ENCODE data around the gene SEC14L1. TPM values are rescaled to one million over a fixed set of nuclear protein-coding genes. Genes with fewer than 3 reads are reported as not detected.

SEC14L1 gene
- total RNA-seq, 6 donors from 2014 or later: 100 to 291 (median 145) TPM

DNA sequence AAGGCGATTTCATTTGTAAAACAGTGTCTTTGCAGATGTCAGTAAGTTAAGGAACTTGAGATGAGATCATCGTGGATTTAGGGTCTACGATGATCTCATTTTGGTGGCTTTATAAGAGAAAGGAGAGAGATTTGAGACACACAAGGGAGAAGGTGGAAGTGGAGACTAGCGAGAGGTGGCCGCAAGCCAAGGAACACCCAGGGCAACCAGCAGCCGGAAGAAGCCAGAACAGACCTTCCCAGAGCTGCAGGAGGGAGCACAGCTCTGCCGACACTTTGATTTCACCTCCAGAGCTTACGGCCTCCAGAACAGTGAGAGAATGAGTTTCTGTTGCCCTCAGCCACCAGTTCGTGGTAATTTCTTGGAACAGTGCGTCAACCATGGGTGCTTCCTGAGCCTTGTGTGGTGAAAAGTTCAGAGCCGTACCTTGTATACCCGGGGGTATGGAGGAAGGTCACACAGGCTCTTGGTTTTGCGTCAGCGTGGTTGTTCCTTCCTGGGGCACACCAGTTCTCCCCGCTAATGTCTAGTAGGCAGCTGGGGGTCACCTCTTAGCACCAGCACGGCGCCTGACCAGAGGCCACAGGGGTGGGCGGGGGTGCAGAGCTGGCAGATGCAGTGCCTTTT lies 12.9 kb upstream of the SEC14L1 start:
- Histone ChIP-seq H3K4me1 (peaks cover 37 to 56% (median 55%) of the 10 kb centered on the region in 4 donors), H3K4me3 (peak overlapping the region in 3 of 4 donors; percentile 14 to 27 (median 26)), H3K27ac (peak overlapping the region; percentile 84 to 92 (median 88)), H3K9me3 (no peaks in the 10 kb centered on the region), H3K36me3 (no peaks in the 10 kb centered on the region), H3K27me3 (no peaks in the 10 kb centered on the region)
- TF ChIP-seq EP300 (IDR thresholded peaks at IDR 0.05) (peak; percentile 87 to 99 (median 96)), POLR2A (IDR thresholded peaks at IDR 0.05) (peak in 2 of 4 donors; percentile 60 to 85), POLR2AphosphoS5 (IDR thresholded peaks at IDR 0.05) (peak; percentile 93 to 98)
- TF ChIP-seq, protein P1, sequence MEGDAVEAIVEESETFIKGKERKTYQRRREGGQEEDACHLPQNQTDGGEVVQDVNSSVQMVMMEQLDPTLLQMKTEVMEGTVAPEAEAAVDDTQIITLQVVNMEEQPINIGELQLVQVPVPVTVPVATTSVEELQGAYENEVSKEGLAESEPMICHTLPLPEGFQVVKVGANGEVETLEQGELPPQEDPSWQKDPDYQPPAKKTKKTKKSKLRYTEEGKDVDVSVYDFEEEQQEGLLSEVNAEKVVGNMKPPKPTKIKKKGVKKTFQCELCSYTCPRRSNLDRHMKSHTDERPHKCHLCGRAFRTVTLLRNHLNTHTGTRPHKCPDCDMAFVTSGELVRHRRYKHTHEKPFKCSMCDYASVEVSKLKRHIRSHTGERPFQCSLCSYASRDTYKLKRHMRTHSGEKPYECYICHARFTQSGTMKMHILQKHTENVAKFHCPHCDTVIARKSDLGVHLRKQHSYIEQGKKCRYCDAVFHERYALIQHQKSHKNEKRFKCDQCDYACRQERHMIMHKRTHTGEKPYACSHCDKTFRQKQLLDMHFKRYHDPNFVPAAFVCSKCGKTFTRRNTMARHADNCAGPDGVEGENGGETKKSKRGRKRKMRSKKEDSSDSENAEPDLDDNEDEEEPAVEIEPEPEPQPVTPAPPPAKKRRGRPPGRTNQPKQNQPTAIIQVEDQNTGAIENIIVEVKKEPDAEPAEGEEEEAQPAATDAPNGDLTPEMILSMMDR (IDR thresholded peaks at IDR 0.05): no peak
- DNase-seq (peak; percentile 83 to 84), ATAC-seq (ENCODE audit: low FRiP score in 2 of 2) (peak; percentile 80 to 84)
- WGBS, 2 donors: 45 to 47% methylated on average over 17 to 18 of the region's 18 CpGs

DNA sequence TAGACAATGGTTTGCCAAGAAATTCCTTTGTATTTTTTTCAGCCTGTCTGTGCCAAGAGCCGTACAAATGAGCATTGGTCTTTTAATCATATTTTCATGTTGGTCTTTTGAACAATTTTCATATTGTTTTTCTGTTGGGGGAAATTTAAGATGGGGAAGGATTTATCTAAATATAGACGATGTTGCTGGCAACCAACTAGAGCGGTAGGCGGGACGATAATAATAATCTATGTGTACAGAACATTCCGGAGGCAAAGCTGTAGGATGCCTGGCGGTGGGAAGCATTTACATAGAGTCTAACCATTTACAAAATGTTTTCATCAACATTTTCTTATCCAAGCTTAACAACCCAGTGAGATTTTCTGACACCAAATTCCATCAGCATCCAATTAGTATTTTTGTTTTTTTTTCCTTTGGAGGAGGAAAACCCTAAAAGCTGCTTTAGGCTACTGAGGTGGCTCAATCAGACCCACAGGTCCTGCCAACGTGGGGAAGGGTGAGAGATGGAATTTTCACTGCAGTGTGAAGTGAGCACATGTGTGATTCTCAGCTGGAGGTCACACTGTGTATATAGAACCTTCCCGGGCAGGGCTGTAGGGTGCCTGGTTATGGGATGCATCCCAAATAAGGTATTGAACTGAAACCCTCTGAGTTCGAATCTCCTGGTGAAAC lies 11.7 kb upstream of the SEC14L1 start:
- WGBS, 2 donors: 53 to 57% methylated on average over 10 of the region's 10 CpGs
- Histone ChIP-seq H3K27me3 (no peaks in the 10 kb centered on the region), H3K36me3 (no peaks in the 10 kb centered on the region), H3K27ac (peak overlapping the region; percentile 84 to 92 (median 88)), H3K4me1 (peaks cover 31 to 53% (median 52%) of the 10 kb centered on the region in 4 donors), H3K4me3 (peak overlapping the region in 2 of 4 donors; percentile 17 to 27), H3K9me3 (no peaks in the 10 kb centered on the region)
- TF ChIP-seq POLR2AphosphoS5 (IDR thresholded peaks at IDR 0.05) (no peak), POLR2A (IDR thresholded peaks at IDR 0.05) (no peak), EP300 (IDR thresholded peaks at IDR 0.05) (no peak)
- TF ChIP-seq, protein P1 (IDR thresholded peaks at IDR 0.05): no peak
- DNase-seq (no peak), ATAC-seq (ENCODE audit: low FRiP score in 2 of 2) (no peak)

DNA sequence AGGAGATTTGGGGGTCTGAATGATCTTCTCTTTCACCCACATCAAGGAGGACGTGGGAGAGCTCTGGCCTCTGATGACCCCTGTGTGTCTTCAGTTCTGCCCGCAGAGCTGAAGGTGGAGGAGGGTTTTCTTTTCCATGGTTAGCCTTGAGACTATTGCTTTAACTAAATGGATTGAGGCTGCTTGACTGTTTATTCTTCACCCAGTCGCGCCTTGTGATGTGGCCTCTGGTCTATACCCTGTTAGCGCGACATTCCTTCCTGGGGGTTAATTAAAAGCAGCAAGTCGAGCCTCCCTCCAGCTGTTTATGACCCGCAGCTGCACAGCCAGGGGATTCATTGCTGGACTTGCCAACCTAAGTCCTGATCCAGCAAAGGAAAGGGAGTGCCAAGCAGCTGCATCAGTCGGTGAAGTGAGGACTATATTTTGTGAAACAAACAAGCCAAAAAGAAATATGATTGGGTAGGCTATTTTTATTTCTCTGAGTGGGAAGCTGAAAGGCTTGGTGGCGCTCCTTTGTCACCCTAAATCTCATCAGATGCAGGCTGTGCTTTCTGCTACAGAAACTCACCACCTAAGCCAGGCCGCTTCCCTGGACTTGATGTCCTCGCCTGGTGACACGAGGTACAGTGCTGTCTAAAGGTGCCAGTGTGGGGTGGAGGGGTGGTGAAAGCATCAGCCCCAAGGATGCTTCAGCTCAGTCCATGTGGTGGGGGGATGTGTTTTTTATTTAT lies 11.0 kb upstream of the SEC14L1 start:
- DNase-seq: no peak

DNA sequence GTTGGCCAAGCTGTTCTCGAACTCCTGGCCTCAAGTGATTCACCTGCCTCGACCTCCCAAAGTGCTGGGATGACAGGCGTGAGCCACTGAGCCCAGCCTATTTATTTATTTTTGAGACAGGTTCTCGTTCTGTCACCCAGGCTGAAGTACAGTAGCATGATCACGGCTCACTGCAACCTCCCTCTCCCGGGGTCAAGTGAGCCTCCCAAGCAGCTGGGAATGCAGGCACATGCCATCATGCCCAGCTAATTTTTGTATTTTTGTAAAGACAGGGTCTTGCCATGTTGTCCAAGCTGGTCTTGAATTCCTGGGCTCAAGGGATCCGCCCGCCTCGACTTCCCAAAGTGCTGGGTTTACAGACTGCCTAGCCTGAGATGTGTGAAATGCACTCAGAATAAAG lies 10.2 kb upstream of the SEC14L1 start:
- DNase-seq (no peak), ATAC-seq (ENCODE audit: low FRiP score in 2 of 2) (no peak)
- no peaks in the 10 kb centered on the region for H3K9me3 ChIP-seq
- H3K4me1 ChIP-seq: peaks cover 29 to 44% (median 41%) of the 10 kb centered on the region in 4 donors
- no peak overlapping the region for H3K4me3 ChIP-seq
- no peaks in the 10 kb centered on the region for H3K36me3 ChIP-seq
- no peaks in the 10 kb centered on the region for H3K27me3 ChIP-seq
- peak overlapping the region in 2 of 4 donors; percentile 86 to 91 for H3K27ac ChIP-seq
- 90 to 95% methylated on average over 9 of the region's 9 CpGs for WGBS, 2 donors
- TF ChIP-seq POLR2A (IDR thresholded peaks at IDR 0.05): no peak
- no peak for TF ChIP-seq POLR2AphosphoS5 (IDR thresholded peaks at IDR 0.05)
- TF ChIP-seq, protein P1 (IDR thresholded peaks at IDR 0.05): no peak
- TF ChIP-seq EP300 (IDR thresholded peaks at IDR 0.05): no peak

More for the DNA sequence above, 11.0 kb upstream of the SEC14L1 start:
- no peaks in the 10 kb centered on the region for H3K36me3 ChIP-seq
- TF ChIP-seq, protein P1 (IDR thresholded peaks at IDR 0.05): no peak
- TF ChIP-seq EP300 (IDR thresholded peaks at IDR 0.05): no peak
- TF ChIP-seq POLR2A (IDR thresholded peaks at IDR 0.05): no peak
- TF ChIP-seq POLR2AphosphoS5 (IDR thresholded peaks at IDR 0.05): no peak
- peaks cover 29 to 50% (median 47%) of the 10 kb centered on the region in 4 donors for H3K4me1 ChIP-seq
- H3K4me3 ChIP-seq: peak overlapping the region in 2 of 4 donors; percentile 9 to 17
- H3K9me3 ChIP-seq: no peaks in the 10 kb centered on the region
- no peak for ATAC-seq (ENCODE audit: low FRiP score in 2 of 2)
- peak overlapping the region; percentile 84 to 92 (median 88) for H3K27ac ChIP-seq
- 60 to 75% methylated on average over 13 of the region's 13 CpGs for WGBS, 2 donors
- H3K27me3 ChIP-seq: no peaks in the 10 kb centered on the region
